Tibial artery (tissue), 4 donors: ENCODE data around the gene DSG1.

Experiments
- DNase-seq, 2 donors: peaks; one replicate each; pipeline ENCODE4 v3.0.0-alpha.2; 2019
- H3K27ac ChIP-seq, 2 donors: fragments of 200-600 bp; sonication (generic) in 1 of 2; 1 replicate in 1 of 2; 2 replicates in 1 of 2; pipeline ENCODE4 v1.5.1; 2018 to 2019; ENCODE audit warnings: mild to moderate bottlenecking in 1 of 2
- H3K27me3 ChIP-seq, 2 donors: fragments of 200-600 bp; sonication (generic) in 1 of 2; one replicate each; pipeline versions ENCODE4 v1.5.1 to v1.6.0; 2016 to 2019
- H3K36me3 ChIP-seq, 3 donors: fragments of 200-600 bp; sonication (generic) in 2 of 3; one replicate each; pipeline ENCODE4 v1.5.1; 2016 to 2019; ENCODE audit warnings: mild to moderate bottlenecking in 2 of 3
- H3K4me1 ChIP-seq, 4 donors: fragments of 200-600 bp; sonication (generic) in 2 of 4; 1 replicate in 3 of 4; 2 replicates in 1 of 4; pipeline ENCODE4 v1.5.1; 2016 to 2019
- H3K4me3 ChIP-seq, 2 donors: fragments of 200-600 bp; sonication (generic) in 1 of 2; 1 replicate in 1 of 2; 2 replicates in 1 of 2; pipeline ENCODE4 v1.5.1; 2018 to 2019; ENCODE audit warnings: mild to moderate bottlenecking in 2 of 2
- H3K9me3 ChIP-seq, 3 donors: fragments of 200-600 bp; sonication (generic) in 1 of 3; one replicate each; pipeline ENCODE4 v1.5.1; 2016 to 2019
- intact Hi-C: fragments of 100-400 bp; cut with DNase I; formaldehyde crosslinking; loops from one replicate; pipeline ENCODE4 v1.15.0; 2023; ENCODE audit warnings: low total_unique reads
- TF ChIP-seq, protein P1 (sequence below), 2 experiments: fragments of 200-600 bp in 1 of 2; fragments of 450-650 bp in 1 of 2; IDR thresholded peaks; one replicate each; pipeline ENCODE4 v1.5.1; 2017 to 2019; ENCODE audit warnings: antibody characterized with exemption in 2 of 2, mild to moderate bottlenecking in 1 of 2, moderate library complexity in 1 of 2

Gene DSG1

DNA sequence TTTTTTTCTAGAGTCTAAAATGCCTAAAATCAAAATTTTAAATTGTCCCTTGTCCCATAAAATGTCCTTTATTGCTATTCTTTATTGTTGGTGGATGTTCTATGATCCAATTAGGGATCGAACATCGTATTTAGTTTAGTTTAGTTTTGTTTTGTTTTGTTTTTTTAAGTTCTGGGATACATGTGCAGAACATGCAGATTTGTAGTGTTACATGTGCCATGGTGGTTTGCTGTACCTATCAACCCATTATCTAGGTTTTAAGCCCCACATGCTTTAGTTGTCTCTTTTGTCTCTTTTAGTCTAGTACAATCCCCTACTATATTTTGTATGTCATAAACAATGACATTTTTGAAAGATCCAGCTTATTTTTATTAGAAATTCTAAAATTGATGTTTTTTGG, 8.8 kb upstream of the DSG1 start:
- H3K4me3 ChIP-seq = no peak overlapping the region
- no peaks in the 10 kb centered on the region for H3K27me3 ChIP-seq
- H3K4me1 ChIP-seq = no peaks in the 10 kb centered on the region
- no peak overlapping the region for H3K27ac ChIP-seq
- H3K36me3 ChIP-seq = no peaks in the 10 kb centered on the region
- no peak for DNase-seq
- TF ChIP-seq, protein P1, sequence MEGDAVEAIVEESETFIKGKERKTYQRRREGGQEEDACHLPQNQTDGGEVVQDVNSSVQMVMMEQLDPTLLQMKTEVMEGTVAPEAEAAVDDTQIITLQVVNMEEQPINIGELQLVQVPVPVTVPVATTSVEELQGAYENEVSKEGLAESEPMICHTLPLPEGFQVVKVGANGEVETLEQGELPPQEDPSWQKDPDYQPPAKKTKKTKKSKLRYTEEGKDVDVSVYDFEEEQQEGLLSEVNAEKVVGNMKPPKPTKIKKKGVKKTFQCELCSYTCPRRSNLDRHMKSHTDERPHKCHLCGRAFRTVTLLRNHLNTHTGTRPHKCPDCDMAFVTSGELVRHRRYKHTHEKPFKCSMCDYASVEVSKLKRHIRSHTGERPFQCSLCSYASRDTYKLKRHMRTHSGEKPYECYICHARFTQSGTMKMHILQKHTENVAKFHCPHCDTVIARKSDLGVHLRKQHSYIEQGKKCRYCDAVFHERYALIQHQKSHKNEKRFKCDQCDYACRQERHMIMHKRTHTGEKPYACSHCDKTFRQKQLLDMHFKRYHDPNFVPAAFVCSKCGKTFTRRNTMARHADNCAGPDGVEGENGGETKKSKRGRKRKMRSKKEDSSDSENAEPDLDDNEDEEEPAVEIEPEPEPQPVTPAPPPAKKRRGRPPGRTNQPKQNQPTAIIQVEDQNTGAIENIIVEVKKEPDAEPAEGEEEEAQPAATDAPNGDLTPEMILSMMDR (IDR thresholded peaks at IDR 0.05) = no peak
- intact Hi-C loops = no loop called here
- H3K9me3 ChIP-seq = no peaks in the 10 kb centered on the region

GRCh38 chr18:31316974-31317373, 986 bp upstream of the DSG1 start:
- intact Hi-C loops = no loop called here
- H3K9me3 ChIP-seq = no peaks in the 10 kb centered on the region
- TF ChIP-seq, protein P1 (IDR thresholded peaks at IDR 0.05) = no peak
- no peak overlapping the region for H3K4me3 ChIP-seq
- H3K36me3 ChIP-seq = no peaks in the 10 kb centered on the region
- no peak for DNase-seq
- no peaks in the 10 kb centered on the region for H3K4me1 ChIP-seq
- H3K27ac ChIP-seq = no peak overlapping the region
- H3K27me3 ChIP-seq = no peaks in the 10 kb centered on the region

GRCh38 chr18:31321719-31322118, 3.8 kb downstream of the DSG1 start:
- no peak overlapping the region for H3K4me3 ChIP-seq
- no peaks in the 10 kb centered on the region for H3K36me3 ChIP-seq
- no peaks in the 10 kb centered on the region for H3K27me3 ChIP-seq
- TF ChIP-seq, protein P1 (IDR thresholded peaks at IDR 0.05) = no peak
- intact Hi-C loops = no loop called here
- peaks cover 0 to 16% (median 10%) of the 10 kb centered on the region in 4 donors for H3K4me1 ChIP-seq
- no peak overlapping the region for H3K27ac ChIP-seq
- DNase-seq = no peak
- H3K9me3 ChIP-seq = no peaks in the 10 kb centered on the region

- intact Hi-C loops = no loop called here
- TF ChIP-seq, protein P1 (IDR thresholded peaks at IDR 0.05) = no peak
- H3K27me3 ChIP-seq = no peaks in the 10 kb centered on the region
Measured at GRCh38 chr18:31325051-31325450, 7.1 kb downstream of the DSG1 start.

DNA sequence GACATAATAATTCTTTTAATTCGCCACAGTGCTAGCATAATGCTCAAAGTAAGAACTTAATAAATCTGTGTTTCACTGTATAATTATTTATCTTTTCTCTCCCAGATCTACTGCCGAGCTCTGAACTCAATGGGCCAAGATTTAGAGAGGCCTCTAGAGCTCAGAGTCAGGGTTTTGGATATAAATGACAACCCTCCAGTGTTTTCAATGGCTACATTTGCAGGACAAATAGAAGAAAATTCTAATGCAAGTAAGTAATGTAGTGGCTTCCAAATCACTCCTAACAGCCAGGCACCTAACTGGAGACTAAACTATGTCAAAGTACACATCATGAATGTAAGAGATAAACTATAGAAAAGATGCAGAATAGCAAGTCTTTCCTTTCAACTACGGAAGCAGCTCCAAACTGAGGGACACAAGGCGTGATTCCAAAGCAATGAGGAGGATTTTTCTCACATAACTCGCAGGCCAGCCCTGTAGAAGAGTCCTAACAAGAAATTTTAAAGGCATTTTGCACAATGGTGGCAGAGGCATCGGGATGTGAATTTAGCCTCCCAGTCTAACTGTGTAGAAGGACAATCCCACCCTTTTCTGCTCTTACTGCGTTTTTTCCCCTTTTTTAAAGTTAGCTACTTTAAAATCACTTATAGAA, 12.0 kb downstream of the DSG1 start:
- H3K9me3 ChIP-seq = no peaks in the 10 kb centered on the region
- H3K4me3 ChIP-seq = no peak overlapping the region
- H3K27ac ChIP-seq = no peak overlapping the region
- no peaks in the 10 kb centered on the region for H3K27me3 ChIP-seq
- no peak for DNase-seq
- no peaks in the 10 kb centered on the region for H3K36me3 ChIP-seq
- H3K4me1 ChIP-seq = peaks cover 0 to 7% (median 3%) of the 10 kb centered on the region in 4 donors
- TF ChIP-seq, protein P1 (IDR thresholded peaks at IDR 0.05) = no peak
- intact Hi-C loops = no loop called here

More at GRCh38 chr18:31325051-31325450, 7.1 kb downstream of the DSG1 start:
- DNase-seq = peak in 1 of 2 donors; percentile 21
- Histone ChIP-seq H3K4me1 (peaks cover 0 to 16% (median 10%) of the 10 kb centered on the region in 4 donors), H3K9me3 (no peaks in the 10 kb centered on the region), H3K36me3 (no peaks in the 10 kb centered on the region), H3K27ac (no peak overlapping the region), H3K4me3 (no peak overlapping the region)
